HepG2 (cell line): ENCODE measurements around the gene PFN1. TPM values are rescaled to one million over a fixed set of nuclear protein-coding genes. Genes with fewer than 3 reads are reported as not detected.
A peak's percentile ranks its signal among the peaks of the same experiment; 100 is the strongest.

ENCODE experiments used
- ARNTL ChIP-seq: sonication (generic); formaldehyde crosslinking; IDR thresholded peaks from 2 replicates; pipeline ENCODE4 v1.4.0; 2020; ENCODE audit warnings: mild to moderate bottlenecking, missing genetic modification reagents
- HOXD1 ChIP-seq: sonication (generic); formaldehyde crosslinking; IDR thresholded peaks from 2 replicates; pipeline ENCODE4 v1.5.0; 2020; ENCODE audit warnings: missing genetic modification reagents
- IRF2 ChIP-seq: IDR thresholded peaks from 2 replicates; pipeline ENCODE4 v1.6.1; 2018; ENCODE audit warnings: missing genetic modification reagents, missing compliant biosample characterization
- POLR2A ChIP-seq, 2 experiments: IDR thresholded peaks; 2 replicates each; pipeline ENCODE4 v1.6.1; 2011; ENCODE audit warnings: low read depth in 2 of 2, low read length in 2 of 2, mild to moderate bottlenecking in 1 of 2, moderate library complexity in 1 of 2; ENCODE audit not compliant: insufficient read depth in 1 of 2
- RFXAP ChIP-seq: sonication (generic); formaldehyde crosslinking; IDR thresholded peaks from 2 replicates; pipeline ENCODE4 v1.4.0; 2020; ENCODE audit warnings: missing genetic modification reagents, borderline replicate concordance
- SCMH1 ChIP-seq: sonication (generic); formaldehyde crosslinking; IDR thresholded peaks from 2 replicates; pipeline ENCODE4 v1.9.0; 2021; ENCODE audit warnings: missing genetic modification reagents, mild to moderate bottlenecking, borderline replicate concordance
- SKI ChIP-seq: fragments of 450-650 bp; IDR thresholded peaks from one replicate; pipeline ENCODE4 v1.6.1; 2018; ENCODE audit warnings: mild to moderate bottlenecking; ENCODE audit not compliant: partially characterized antibody
- TAF1 ChIP-seq: sonication (generic); formaldehyde crosslinking; IDR thresholded peaks from 2 replicates; pipeline ENCODE4 v1.4.0; 2020; ENCODE audit warnings: missing genetic modification reagents
- ZBTB26 ChIP-seq: IDR thresholded peaks from 2 replicates; pipeline ENCODE4 v1.6.1; 2016; ENCODE audit warnings: missing compliant biosample characterization, missing genetic modification reagents, borderline replicate concordance
- ZBTB33 ChIP-seq: sonication (generic); formaldehyde crosslinking; IDR thresholded peaks from 2 replicates; pipeline ENCODE4 v1.4.0; 2020; ENCODE audit warnings: missing genetic modification reagents
- ZFP91 ChIP-seq: sonication (generic); formaldehyde crosslinking; IDR thresholded peaks from 2 replicates; pipeline ENCODE4 v1.9.0; 2022; ENCODE audit warnings: missing genetic modification reagents, mild to moderate bottlenecking, borderline replicate concordance
- ZNF18 ChIP-seq: sonication (generic); formaldehyde crosslinking; IDR thresholded peaks from 2 replicates; pipeline ENCODE4 v1.8.0; 2022; ENCODE audit warnings: mild to moderate bottlenecking, missing genetic modification reagents; ENCODE audit not compliant: insufficient replicate concordance
- ZNF33B ChIP-seq: sonication (generic); formaldehyde crosslinking; IDR thresholded peaks from 2 replicates; pipeline ENCODE4 v1.5.1; 2020; ENCODE audit warnings: mild to moderate bottlenecking, missing genetic modification reagents
- ZNF343 ChIP-seq: sonication (generic); formaldehyde crosslinking; IDR thresholded peaks from 2 replicates; pipeline ENCODE4 v1.4.0; 2020; ENCODE audit warnings: mild to moderate bottlenecking, missing genetic modification reagents
- ZNF431 ChIP-seq: sonication (generic); formaldehyde crosslinking; IDR thresholded peaks from 2 replicates; pipeline ENCODE4 v1.9.0; 2022; ENCODE audit warnings: missing genetic modification reagents, low read depth, mild to moderate bottlenecking, borderline replicate concordance
- ZNF547 ChIP-seq: sonication (generic); formaldehyde crosslinking; IDR thresholded peaks from 2 replicates; pipeline ENCODE4 v1.5.1; 2020; ENCODE audit warnings: mild to moderate bottlenecking, missing genetic modification reagents
- ZNF552 ChIP-seq: sonication (generic); formaldehyde crosslinking; IDR thresholded peaks from 2 replicates; pipeline ENCODE4 v1.9.0; 2022; ENCODE audit warnings: missing genetic modification reagents, mild to moderate bottlenecking, borderline replicate concordance
- ZNF564 ChIP-seq: sonication (generic); formaldehyde crosslinking; IDR thresholded peaks from 2 replicates; pipeline ENCODE4 v1.8.1; 2023; ENCODE audit warnings: mild to moderate bottlenecking, missing genetic modification reagents
- ZNF652 ChIP-seq: IDR thresholded peaks from 2 replicates; pipeline ENCODE4 v1.6.1; 2016; ENCODE audit warnings: low read depth, borderline replicate concordance
- ZNF850 ChIP-seq: sonication (generic); formaldehyde crosslinking; conservative IDR thresholded peaks from 2 replicates; pipeline ENCODE4 v1.9.0; 2021; ENCODE audit warnings: mild to moderate bottlenecking, missing genetic modification reagents
- polyA plus RNA-seq, 8 experiments: library from polyadenylated mRNA; depleted of rRNA in 3 of 8; stranded (reverse) in 7 of 8; unstranded in 1 of 8; fragments of >200 nt; fragmentation: Illumina TruSeq in 4 of 8; extraction: Trizol in 4 of 8; gene quantifications; 2 replicates each; pipeline versions ENCODE4 v1.2.1 to v1.2.3, GENCODE V29; 2011 to 2016; ENCODE audit warnings: low read depth in 4 of 8, missing spikeins in 1 of 8, mixed read lengths in 1 of 8; ENCODE audit not compliant: insufficient read depth in 1 of 8
- total RNA-seq, 5 experiments: library from RNA; depleted of rRNA; stranded (reverse); fragments of >200 nt; fragmentation: Illumina TruSeq; extraction: Trizol; gene quantifications; 2 replicates each; pipeline ENCODE4 v1.2.3, GENCODE V29; 2016; ENCODE audit warnings: low read depth in 1 of 5

PFN1 gene
- total and polyA plus RNA-seq, 2 of the 13 experiments (the other 11 are each of a cell fraction or from before 2014, with no cell fraction given) = 494 to 613 TPM

- TF ChIP-seq RFXAP (CRISPR knock-in tag) (peak; percentile 70; the same call in 1 of the 2 replicates), ZNF652 (CRISPR knock-in tag) (no peak), ZNF564 (CRISPR knock-in tag) (peak; percentile 82), HOXD1 (CRISPR knock-in tag) (peak; percentile 24; the same call in 1 of the 2 replicates), ARNTL (peak; percentile 49; the same call in 1 of the 2 replicates), ZFP91 (CRISPR knock-in tag) (peak; percentile 98), ZNF343 (0 out of 2 replicates have a peak, but pooled peaks have one; percentile 41), ZNF33B (CRISPR knock-in tag) (peak; percentile 78; the same call in 1 of the 2 replicates), ZNF547 (CRISPR knock-in tag) (peak; percentile 51; the same call in 1 of the 2 replicates), ZNF431 (CRISPR knock-in tag) (0 out of 2 replicates have a peak, but pooled peaks have one; percentile 69), SKI (peak; percentile 49), POLR2A (IDR thresholded peaks at IDR 0.05; ENCODE audit: insufficient read depth in 1 of 2, low read depth in 2 of 2, low read length in 2 of 2) (peak; percentile 62 to 79), ZNF18 (CRISPR knock-in tag) (peak; percentile 24), ZBTB26 (CRISPR knock-in tag) (0 out of 2 replicates have a peak, but pooled peaks have one; percentile 64), ZNF552 (CRISPR knock-in tag) (no peak), ZNF850 (CRISPR knock-in tag) (0 out of 2 replicates have a peak, but pooled peaks have one; percentile 66), TAF1 (CRISPR knock-in tag) (peak; percentile 65), SCMH1 (CRISPR knock-in tag) (no peak), ZBTB33 (CRISPR knock-in tag) (no peak), IRF2 (CRISPR knock-in tag) (peak; percentile 32; the same call in 1 of the 2 replicates)
Observed at GRCh38 chr17:4997302-4998026, 49.1 kb upstream of the PFN1 start, which contains the start of the genes INCA1 and KIF1C (continued).
